ENCODE data around the gene AJAP1. TPM values are rescaled to one million over a fixed set of nuclear protein-coding genes. Genes with fewer than 3 reads are reported as not detected.

AJAP1 gene
- total RNA-seq, 4 donors from 2014 or later: 0.12 to 0.81 (median 0.32) TPM

GRCh38 chr1:4674117-4674516 lies 19.7 kb downstream of the AJAP1 start:
- no peak for TF ChIP-seq POLR2A (IDR thresholded peaks at IDR 0.05)
- no peak for TF ChIP-seq EP300 (IDR thresholded peaks at IDR 0.05)
- no peak for TF ChIP-seq CTCF (IDR thresholded peaks at IDR 0.05)
- TF ChIP-seq POLR2AphosphoS5 (IDR thresholded peaks at IDR 0.05): no peak
- Histone ChIP-seq H3K4me1 (no peaks in the 10 kb centered on the region), H3K4me3 (no peak overlapping the region), H3K9me3 (peaks cover 0 to 19% (median 0%) of the 10 kb centered on the region in 3 donors), H3K27ac (no peak overlapping the region), H3K27me3 (peaks cover 58% of the 10 kb centered on the region), H3K36me3 (no peaks in the 10 kb centered on the region)
- ATAC-seq: no peak
- WGBS, 2 donors (ENCODE audit: low coverage in 1 of 2): 81 to 90% methylated on average over 3 of the region's 5 CpGs

- no peak overlapping the region for H3K4me3 ChIP-seq
- 73% methylated on average over 3 of the region's 13 CpGs; no CpG with 5 or more reads in 1 of the 2 donors for WGBS, 2 donors (ENCODE audit: low coverage in 1 of 2)
- H3K27ac ChIP-seq: no peak overlapping the region
- H3K4me1 ChIP-seq: no peaks in the 10 kb centered on the region
- no peak for ATAC-seq
- peaks cover 0 to 25% (median 0%) of the 10 kb centered on the region in 3 donors for H3K9me3 ChIP-seq
- H3K36me3 ChIP-seq: no peaks in the 10 kb centered on the region
- peaks cover 58% of the 10 kb centered on the region for H3K27me3 ChIP-seq
- TF ChIP-seq CTCF (IDR thresholded peaks at IDR 0.05): no peak
- TF ChIP-seq EP300 (IDR thresholded peaks at IDR 0.05): no peak
These were observed 20.3 kb downstream of the AJAP1 start for GRCh38 chr1:4674676-4675075.

- Histone ChIP-seq H3K4me3 (no peak overlapping the region), H3K36me3 (no peaks in the 10 kb centered on the region), H3K27ac (no peak overlapping the region), H3K27me3 (peaks cover 64% of the 10 kb centered on the region), H3K4me1 (no peaks in the 10 kb centered on the region), H3K9me3 (peaks cover 0 to 34% (median 0%) of the 10 kb centered on the region in 3 donors)
- no peak for ATAC-seq
- TF ChIP-seq POLR2A (IDR thresholded peaks at IDR 0.05) (no peak), CTCF (IDR thresholded peaks at IDR 0.05) (no peak), POLR2AphosphoS5 (IDR thresholded peaks at IDR 0.05) (no peak), EP300 (IDR thresholded peaks at IDR 0.05) (no peak)
- 76 to 77% methylated on average over 10 to 15 of the region's 21 CpGs for WGBS, 2 donors (ENCODE audit: low coverage in 1 of 2)
These were observed 21.2 kb downstream of the AJAP1 start for GRCh38 chr1:4675454-4676186.

GRCh38 chr1:4676253-4676652 lies 21.8 kb downstream of the AJAP1 start:
- Histone ChIP-seq H3K27me3 (peaks cover 67% of the 10 kb centered on the region), H3K4me3 (no peak overlapping the region), H3K9me3 (peaks cover 0 to 40% (median 0%) of the 10 kb centered on the region in 3 donors), H3K27ac (no peak overlapping the region), H3K4me1 (no peaks in the 10 kb centered on the region), H3K36me3 (no peaks in the 10 kb centered on the region)
- no peak for TF ChIP-seq POLR2AphosphoS5 (IDR thresholded peaks at IDR 0.05)
- no peak for TF ChIP-seq EP300 (IDR thresholded peaks at IDR 0.05)
- no peak for TF ChIP-seq CTCF (IDR thresholded peaks at IDR 0.05)
- TF ChIP-seq POLR2A (IDR thresholded peaks at IDR 0.05): no peak
- ATAC-seq: no peak
- WGBS, 2 donors (ENCODE audit: low coverage in 1 of 2): 55 to 60% methylated on average over 4 of the region's 9 CpGs

- peaks cover 0 to 43% (median 0%) of the 10 kb centered on the region in 3 donors for H3K9me3 ChIP-seq
- ATAC-seq: no peak
- TF ChIP-seq CTCF (IDR thresholded peaks at IDR 0.05) (no peak), POLR2A (IDR thresholded peaks at IDR 0.05) (no peak), EP300 (IDR thresholded peaks at IDR 0.05) (no peak), POLR2AphosphoS5 (IDR thresholded peaks at IDR 0.05) (no peak)
- H3K4me1 ChIP-seq: no peaks in the 10 kb centered on the region
- H3K36me3 ChIP-seq: no peaks in the 10 kb centered on the region
- H3K27me3 ChIP-seq: peaks cover 66% of the 10 kb centered on the region
- 79 to 92% methylated on average over 4 to 7 of the region's 7 CpGs for WGBS, 2 donors (ENCODE audit: low coverage in 1 of 2)
- H3K4me3 ChIP-seq: no peak overlapping the region
- no peak overlapping the region for H3K27ac ChIP-seq
These were observed 23.2 kb downstream of the AJAP1 start for GRCh38 chr1:4677608-4678007.
